OCI-LY1 (cell line): Measurements from ENCODE around the gene MRGPRD.

Source experiments
- H2AFZ ChIP-seq: fragments of 200-600 bp; sonication (generic), shearing (Covaris generic); 2 replicates; pipeline ENCODE4 v1.6.0; 2014; ENCODE audit warnings: antibody characterized with exemption, mild to moderate bottlenecking, low read length
- H3F3A ChIP-seq: fragments of 200-600 bp; sonication (generic), shearing (Covaris generic); 2 replicates; pipeline ENCODE4 v1.6.0; 2014; ENCODE audit warnings: mild to moderate bottlenecking, antibody characterized with exemption, low read length, moderate library complexity; ENCODE audit not compliant: insufficient read depth
- H3K27ac ChIP-seq: fragments of 200-600 bp; sonication (generic); 2 replicates; pipeline ENCODE4 v1.5.1; 2014; ENCODE audit warnings: low read length, mixed run types, mild to moderate bottlenecking, low read depth; ENCODE audit not compliant: poor library complexity, severe bottlenecking
- H3K27me3 ChIP-seq: fragments of 200-600 bp; sonication (generic); 2 replicates; pipeline ENCODE4 v1.6.0; 2014; ENCODE audit warnings: antibody characterized with exemption, mild to moderate bottlenecking, low read length, moderate library complexity; ENCODE audit not compliant: insufficient read depth
- H3K36me3 ChIP-seq: fragments of 200-600 bp; sonication (generic); 2 replicates; pipeline ENCODE4 v1.6.1; 2014; ENCODE audit warnings: mild to moderate bottlenecking, antibody characterized with exemption, low read length, moderate library complexity, mixed read lengths; ENCODE audit not compliant: insufficient read depth
- H3K4me1 ChIP-seq: fragments of 200-600 bp; sonication (generic); 2 replicates; pipeline ENCODE4 v1.5.1; 2014; ENCODE audit warnings: mild to moderate bottlenecking, low read length, moderate library complexity; ENCODE audit not compliant: insufficient read depth, severe bottlenecking
- H3K4me2 ChIP-seq: fragments of 200-600 bp; sonication (generic), shearing (Covaris generic); 2 replicates; pipeline ENCODE4 v1.6.1; 2014; ENCODE audit warnings: low read length
- H3K4me3 ChIP-seq: fragments of 200-600 bp; sonication (generic); 2 replicates; pipeline ENCODE4 v1.5.1; 2014; ENCODE audit warnings: low read length, low read depth, mild to moderate bottlenecking, mixed read lengths; ENCODE audit not compliant: poor library complexity, severe bottlenecking
- H3K79me2 ChIP-seq: fragments of 200-600 bp; shearing (Covaris generic); 2 replicates; pipeline ENCODE4 v1.6.1; 2016; ENCODE audit warnings: mixed run types, low read length, mixed read lengths; ENCODE audit not compliant: insufficient read depth
- H3K9ac ChIP-seq: fragments of 200-600 bp; sonication (generic), shearing (Covaris generic); 2 replicates; pipeline ENCODE4 v1.6.1; 2014; ENCODE audit warnings: mild to moderate bottlenecking, low read length, mixed read lengths
- H3K9me2 ChIP-seq: fragments of 200-600 bp; sonication (generic), shearing (Covaris generic); 2 replicates; pipeline ENCODE4 v1.6.1; 2014; ENCODE audit warnings: low read depth, mild to moderate bottlenecking, low read length, mixed read lengths
- H3K9me3 ChIP-seq: fragments of 200-600 bp; shearing (Covaris generic); 2 replicates; pipeline ENCODE4 v1.6.1; 2014; ENCODE audit warnings: low read length, mixed read lengths
- H4K20me1 ChIP-seq: fragments of 200-600 bp; sonication (generic), shearing (Covaris generic); 2 replicates; pipeline ENCODE4 v1.6.0; 2016; ENCODE audit warnings: mild to moderate bottlenecking, low read length; ENCODE audit not compliant: insufficient read depth
- EZH2 ChIP-seq: fragments of 200-600 bp; sonication (generic), shearing (Covaris generic); IDR thresholded peaks from 2 replicates; pipeline ENCODE4 v1.8.0; 2017; ENCODE audit warnings: borderline replicate concordance, mixed run types, mild to moderate bottlenecking, antibody characterized with exemption, low read length, moderate library complexity, mixed read lengths
- TF ChIP-seq, protein P1 (sequence below): fragments of 200-600 bp; sonication (generic), shearing (Covaris generic); IDR thresholded peaks from 2 replicates; pipeline ENCODE4 v1.5.1; 2017; ENCODE audit warnings: mild to moderate bottlenecking, antibody characterized with exemption, low read length, moderate library complexity, mixed read lengths

Gene MRGPRD

DNA sequence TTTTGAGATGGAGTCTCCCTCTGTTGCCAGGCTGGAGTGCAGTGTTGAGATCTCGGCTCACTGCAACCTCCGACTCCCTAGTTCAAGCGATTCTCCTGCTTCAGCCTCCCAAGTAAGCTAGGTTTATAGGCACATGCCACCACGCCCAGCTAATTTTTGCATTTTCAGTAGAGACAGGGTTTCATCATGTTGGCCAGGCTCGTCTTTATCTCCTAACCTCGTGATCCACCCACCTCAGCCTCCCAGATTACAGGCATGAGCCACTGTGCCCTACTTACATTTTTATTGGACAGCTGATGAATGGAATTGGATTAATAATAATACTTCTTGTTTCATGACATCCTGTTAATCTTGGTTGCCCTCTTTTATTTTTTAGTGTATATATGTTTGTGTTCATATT, 3.0 kb upstream of the MRGPRD start:
- Histone ChIP-seq H4K20me1 (no peaks in the 10 kb centered on the region), H3K9ac (no peak overlapping the region), H3K36me3 (no peaks in the 10 kb centered on the region), H3K79me2 (no peaks in the 10 kb centered on the region), H3K27me3 (peaks cover 7% of the 10 kb centered on the region; the same call in 1 of the 2 replicates), H2AFZ (no peak overlapping the region), H3K9me3 (no peaks in the 10 kb centered on the region), H3F3A (no peaks in the 10 kb centered on the region), H3K9me2 (no peaks in the 10 kb centered on the region), H3K27ac (no peak overlapping the region), H3K4me1 (no peaks in the 10 kb centered on the region), H3K4me3 (no peak overlapping the region), H3K4me2 (no peak overlapping the region)
- TF ChIP-seq EZH2, result no peak
- TF ChIP-seq, protein P1, sequence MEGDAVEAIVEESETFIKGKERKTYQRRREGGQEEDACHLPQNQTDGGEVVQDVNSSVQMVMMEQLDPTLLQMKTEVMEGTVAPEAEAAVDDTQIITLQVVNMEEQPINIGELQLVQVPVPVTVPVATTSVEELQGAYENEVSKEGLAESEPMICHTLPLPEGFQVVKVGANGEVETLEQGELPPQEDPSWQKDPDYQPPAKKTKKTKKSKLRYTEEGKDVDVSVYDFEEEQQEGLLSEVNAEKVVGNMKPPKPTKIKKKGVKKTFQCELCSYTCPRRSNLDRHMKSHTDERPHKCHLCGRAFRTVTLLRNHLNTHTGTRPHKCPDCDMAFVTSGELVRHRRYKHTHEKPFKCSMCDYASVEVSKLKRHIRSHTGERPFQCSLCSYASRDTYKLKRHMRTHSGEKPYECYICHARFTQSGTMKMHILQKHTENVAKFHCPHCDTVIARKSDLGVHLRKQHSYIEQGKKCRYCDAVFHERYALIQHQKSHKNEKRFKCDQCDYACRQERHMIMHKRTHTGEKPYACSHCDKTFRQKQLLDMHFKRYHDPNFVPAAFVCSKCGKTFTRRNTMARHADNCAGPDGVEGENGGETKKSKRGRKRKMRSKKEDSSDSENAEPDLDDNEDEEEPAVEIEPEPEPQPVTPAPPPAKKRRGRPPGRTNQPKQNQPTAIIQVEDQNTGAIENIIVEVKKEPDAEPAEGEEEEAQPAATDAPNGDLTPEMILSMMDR, result no peak

DNA sequence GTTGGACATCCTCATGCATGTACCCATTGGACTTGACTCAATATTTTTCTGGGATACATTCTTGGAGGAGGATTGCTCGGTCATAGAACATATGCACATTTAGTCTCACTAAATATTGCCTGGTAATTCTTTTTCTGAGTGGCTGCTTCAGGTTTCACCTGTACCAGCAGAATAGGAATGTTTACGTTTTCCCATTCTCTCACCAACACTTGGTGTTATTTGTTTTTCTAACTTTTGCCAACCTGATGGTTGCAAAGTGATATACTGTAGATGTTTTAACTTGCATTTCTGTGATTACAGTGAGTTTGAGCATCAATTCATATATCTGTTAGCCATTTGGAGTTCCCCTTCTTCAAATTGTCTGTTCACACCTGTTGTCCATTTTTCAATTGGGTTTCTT, 1.3 kb upstream of the MRGPRD start:
- no peaks in the 10 kb centered on the region for H3K79me2 ChIP-seq
- no peaks in the 10 kb centered on the region for H3K9me3 ChIP-seq
- H3K4me1 ChIP-seq, result no peaks in the 10 kb centered on the region
- TF ChIP-seq, protein P1, result no peak
- no peak for TF ChIP-seq EZH2
- H3K9me2 ChIP-seq, result no peaks in the 10 kb centered on the region
- no peaks in the 10 kb centered on the region for H3F3A ChIP-seq
- H3K27ac ChIP-seq, result no peak overlapping the region
- no peak overlapping the region for H2AFZ ChIP-seq
- H3K9ac ChIP-seq, result no peak overlapping the region
- no peak overlapping the region for H3K4me3 ChIP-seq
- H3K27me3 ChIP-seq, result peaks cover 11% of the 10 kb centered on the region
- no peak overlapping the region for H3K4me2 ChIP-seq
- no peaks in the 10 kb centered on the region for H4K20me1 ChIP-seq
- H3K36me3 ChIP-seq, result no peaks in the 10 kb centered on the region

DNA sequence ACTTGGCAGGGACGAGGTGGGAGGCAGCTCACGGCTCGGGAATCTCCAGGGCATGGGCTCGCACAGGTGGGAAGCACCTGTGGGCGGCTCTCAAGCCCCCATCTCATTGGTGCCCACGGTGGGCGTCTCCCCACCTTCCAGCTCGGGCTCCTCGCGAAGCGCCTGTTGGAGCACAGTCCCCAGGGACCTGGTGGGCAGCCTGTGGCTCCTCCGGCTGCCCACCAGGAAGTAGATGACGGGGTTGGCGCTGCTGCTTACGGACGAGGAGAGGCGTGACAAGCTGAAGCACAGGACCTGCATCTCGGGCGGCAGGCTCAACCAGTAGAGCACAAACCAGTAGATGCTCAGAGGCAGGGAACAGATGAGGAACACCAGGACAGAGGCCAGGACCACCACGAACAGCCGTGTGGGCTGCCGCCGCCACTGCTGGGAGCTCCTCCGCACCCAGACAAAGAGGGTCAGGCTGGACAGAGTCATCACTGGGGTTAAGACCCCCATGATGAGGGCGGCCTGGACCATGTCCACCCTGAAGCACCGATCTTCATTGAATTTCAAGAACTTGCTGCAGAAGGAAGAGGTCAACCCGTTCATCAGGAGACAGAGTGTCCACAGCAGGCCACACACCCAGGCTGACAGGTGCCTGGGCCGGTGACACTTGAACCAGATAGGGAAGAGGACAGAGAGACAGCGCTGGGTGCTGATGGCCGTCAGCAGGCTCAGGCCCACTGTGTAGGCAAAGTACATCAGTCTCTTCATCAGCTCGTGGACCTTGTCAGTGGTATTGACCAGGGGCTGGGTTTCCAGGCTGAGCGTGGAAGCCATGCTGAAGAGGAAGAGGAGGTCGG, 633 bp downstream of the MRGPRD start:
- Histone ChIP-seq H3K9me3 (no peaks in the 10 kb centered on the region), H3K4me2 (no peak overlapping the region), H3K4me3 (no peak overlapping the region), H3K27me3 (peaks cover 6% of the 10 kb centered on the region; the same call in 1 of the 2 replicates), H3K27ac (no peak overlapping the region), H3K36me3 (no peaks in the 10 kb centered on the region), H3F3A (no peaks in the 10 kb centered on the region), H4K20me1 (no peaks in the 10 kb centered on the region), H3K79me2 (no peaks in the 10 kb centered on the region), H2AFZ (no peak overlapping the region), H3K9me2 (no peaks in the 10 kb centered on the region), H3K9ac (no peak overlapping the region), H3K4me1 (no peaks in the 10 kb centered on the region)
- no peak for TF ChIP-seq EZH2
- TF ChIP-seq, protein P1, result no peak
